Stimulated activated CD8-positive, alpha-beta memory T cell treated with anti-CD3 and anti-CD28 coated beads, Interleukin-12 subunit alpha, Interleukin-12 subunit beta, amount 100 ng/mL, for 24 hours (primary cell): ENCODE measurements around the gene ZSWIM2.
"Not testable (repeated sequence)": the region's sequence is repeated elsewhere in the genome, so short reads cannot be mapped to it uniquely, and the experiment has no call there.

Experiments used
- DNase-seq: peaks from one replicate; pipeline ENCODE4 v3.0.0-alpha.2; 2020; ENCODE audit errors: extremely low read depth

The ZSWIM2 gene

GRCh38 chr2:186842373-186842772 lies 6.6 kb downstream of the ZSWIM2 start:
- DNase-seq, result no peak

- no peak for DNase-seq
Measured at GRCh38 chr2:186841940-186842339, 7.0 kb downstream of the ZSWIM2 start.

- DNase-seq, result no peak
Measured at GRCh38 chr2:186835628-186836027, 13.3 kb downstream of the ZSWIM2 start.

GRCh38 chr2:186827862-186828492 lies 21.0 kb downstream of the ZSWIM2 start:
- DNase-seq, result no peak

GRCh38 chr2:186827411-186827810 lies 21.6 kb downstream of the ZSWIM2 start:
- DNase-seq, result no peak

- no peak for DNase-seq
Measured at GRCh38 chr2:186822323-186822722, 26.6 kb downstream of the ZSWIM2 start.

GRCh38 chr2:186820303-186820702 lies 28.7 kb downstream of the ZSWIM2 start:
- DNase-seq, result no peak

- not testable (repeated sequence) for DNase-seq
Measured at GRCh38 chr2:186811760-186812159, 37.2 kb downstream of the ZSWIM2 start.

- no peak for DNase-seq
Measured at GRCh38 chr2:186806591-186806990, 42.4 kb downstream of the ZSWIM2 start.

- DNase-seq, result not testable (repeated sequence)
Measured at GRCh38 chr2:186798604-186799003, 50.4 kb downstream of the ZSWIM2 start.

GRCh38 chr2:186784930-186785329 lies 64.0 kb downstream of the ZSWIM2 start:
- no peak for DNase-seq

- no peak for DNase-seq
Measured at GRCh38 chr2:186783254-186783653, 65.7 kb downstream of the ZSWIM2 start.

GRCh38 chr2:186780701-186781316 lies 68.2 kb downstream of the ZSWIM2 start:
- no peak for DNase-seq
